Measurements from ENCODE around the gene ZNF253.
"Not testable (repeated sequence)": the region's sequence is repeated elsewhere in the genome, so short reads cannot be mapped to it uniquely, and the experiment has no call there.

Gene ZNF253

GRCh38 chr19:19865750-19866610 is at the start of gene ZNF253:
ZNF253 (plus strand) TSS chr19:19865882; CDS start chr19:19865997, 115 bp downstream.
- DNase-seq (ENCODE audit: low read depth), result peak; percentile 70

GRCh38 chr19:19816679-19817078 is 49.0 kb upstream of the ZNF253 start:
- DNase-seq (ENCODE audit: low read depth), result no peak

- no peak for DNase-seq (ENCODE audit: low read depth)
Measured at GRCh38 chr19:19817357-19817756, 48.3 kb upstream of the ZNF253 start.

- no peak for DNase-seq (ENCODE audit: low read depth)
Measured at GRCh38 chr19:19820774-19821320, 44.8 kb upstream of the ZNF253 start.

GRCh38 chr19:19821366-19821951 is 44.2 kb upstream of the ZNF253 start, which contains the start of gene ZNF506:
ZNF506 (minus strand) TSS chr19:19821750; CDS start chr19:19821603, 147 bp downstream.
- DNase-seq (ENCODE audit: low read depth), result peak; percentile 90

GRCh38 chr19:19821976-19822375 is 43.7 kb upstream of the ZNF253 start:
- not testable (repeated sequence) for DNase-seq (ENCODE audit: low read depth)

- no peak for DNase-seq (ENCODE audit: low read depth)
Measured at GRCh38 chr19:19823916-19824315, 41.8 kb upstream of the ZNF253 start.

- no peak for DNase-seq (ENCODE audit: low read depth)
Measured at GRCh38 chr19:19826875-19827274, 38.8 kb upstream of the ZNF253 start.

GRCh38 chr19:19835560-19836038 is 30.1 kb upstream of the ZNF253 start:
- no peak for DNase-seq (ENCODE audit: low read depth)

GRCh38 chr19:19847781-19848180 is 17.9 kb upstream of the ZNF253 start:
- DNase-seq (ENCODE audit: low read depth), result no peak

- no peak for DNase-seq (ENCODE audit: low read depth)
Measured at GRCh38 chr19:19849056-19849455, 16.6 kb upstream of the ZNF253 start.

- not testable (repeated sequence) for DNase-seq (ENCODE audit: low read depth)
Measured at GRCh38 chr19:19851740-19852139, 13.9 kb upstream of the ZNF253 start.

GRCh38 chr19:19858751-19859150 is 6.9 kb upstream of the ZNF253 start:
- no peak for DNase-seq (ENCODE audit: low read depth)

- DNase-seq (ENCODE audit: low read depth), result no peak
Measured at GRCh38 chr19:19860756-19861390, 4.8 kb upstream of the ZNF253 start.

- no peak for DNase-seq (ENCODE audit: low read depth)
Measured at GRCh38 chr19:19866611-19867248, 1.0 kb downstream of the ZNF253 start.

GRCh38 chr19:19870086-19870485 is 4.4 kb downstream of the ZNF253 start:
- DNase-seq (ENCODE audit: low read depth), result not testable (repeated sequence)

- no peak for DNase-seq (ENCODE audit: low read depth)
Measured at GRCh38 chr19:19871932-19872331, 6.2 kb downstream of the ZNF253 start.

GRCh38 chr19:19873381-19873780 is 7.7 kb downstream of the ZNF253 start:
- DNase-seq (ENCODE audit: low read depth), result no peak

- DNase-seq (ENCODE audit: low read depth), result no peak
Measured at GRCh38 chr19:19877724-19878123, 12.0 kb downstream of the ZNF253 start.

GRCh38 chr19:19884583-19884982 is 18.9 kb downstream of the ZNF253 start:
- no peak for DNase-seq (ENCODE audit: low read depth)

- DNase-seq (ENCODE audit: low read depth), result not testable (repeated sequence)
Measured at GRCh38 chr19:19892055-19892941, 26.6 kb downstream of the ZNF253 start.

Measured in non-pigmented ciliary epithelial cell (primary cell).